Measurements from ENCODE around the gene TANGO6.
"Not testable (repeated sequence)": the region's sequence is repeated elsewhere in the genome, so short reads cannot be mapped to it uniquely, and the experiment has no call there.

TANGO6 gene

GRCh38 chr16:69019811-69020210 lies 176.5 kb downstream of the TANGO6 start:
- no peak for DNase-seq

- no peak for DNase-seq
Observed at GRCh38 chr16:69029121-69029520, 185.8 kb downstream of the TANGO6 start.

- DNase-seq: no peak
Observed at GRCh38 chr16:69031877-69032301, 188.6 kb downstream of the TANGO6 start.

- DNase-seq: no peak
Observed at GRCh38 chr16:69033151-69033949, 190.0 kb downstream of the TANGO6 start.

- DNase-seq: no peak
Observed at GRCh38 chr16:69035375-69035774, 192.0 kb downstream of the TANGO6 start.

- DNase-seq: no peak
Observed at GRCh38 chr16:69036399-69037091, 193.2 kb downstream of the TANGO6 start.

- DNase-seq: no peak
Observed at GRCh38 chr16:69037373-69038160, 194.2 kb downstream of the TANGO6 start.

GRCh38 chr16:69039333-69039941 lies 196.1 kb downstream of the TANGO6 start:
- DNase-seq: no peak

- DNase-seq: no peak
Observed at GRCh38 chr16:69040144-69040909, 197.0 kb downstream of the TANGO6 start.

- DNase-seq: no peak
Observed at GRCh38 chr16:69048328-69049120, 205.2 kb downstream of the TANGO6 start.

- DNase-seq: no peak
Observed at GRCh38 chr16:69049146-69049545, 205.8 kb downstream of the TANGO6 start.

- no peak for DNase-seq
Observed at GRCh38 chr16:69049603-69050375, 206.5 kb downstream of the TANGO6 start.

GRCh38 chr16:69051517-69051830 lies 208.1 kb downstream of the TANGO6 start:
- DNase-seq: not testable (repeated sequence)

GRCh38 chr16:69055008-69055407 lies 211.7 kb downstream of the TANGO6 start:
- DNase-seq: no peak

- DNase-seq: no peak
Observed at GRCh38 chr16:69055980-69056379, 212.6 kb downstream of the TANGO6 start.

- DNase-seq: no peak
Observed at GRCh38 chr16:69056421-69056820, 213.1 kb downstream of the TANGO6 start.

- DNase-seq: no peak
Observed at GRCh38 chr16:69057400-69058378, 214.4 kb downstream of the TANGO6 start.

- DNase-seq: not testable (repeated sequence)
Observed at GRCh38 chr16:69063491-69063890, 220.2 kb downstream of the TANGO6 start.

GRCh38 chr16:69064124-69064763 lies 220.9 kb downstream of the TANGO6 start:
- DNase-seq: no peak
